ENCODE data around the gene CLMP. TPM values are rescaled to one million over a fixed set of nuclear protein-coding genes. Genes with fewer than 3 reads are reported as not detected.

The CLMP gene, protein sequence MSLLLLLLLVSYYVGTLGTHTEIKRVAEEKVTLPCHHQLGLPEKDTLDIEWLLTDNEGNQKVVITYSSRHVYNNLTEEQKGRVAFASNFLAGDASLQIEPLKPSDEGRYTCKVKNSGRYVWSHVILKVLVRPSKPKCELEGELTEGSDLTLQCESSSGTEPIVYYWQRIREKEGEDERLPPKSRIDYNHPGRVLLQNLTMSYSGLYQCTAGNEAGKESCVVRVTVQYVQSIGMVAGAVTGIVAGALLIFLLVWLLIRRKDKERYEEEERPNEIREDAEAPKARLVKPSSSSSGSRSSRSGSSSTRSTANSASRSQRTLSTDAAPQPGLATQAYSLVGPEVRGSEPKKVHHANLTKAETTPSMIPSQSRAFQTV
- total RNA-seq (ENCODE audit: insufficient read depth, low replicate concordance), result 81.1 TPM

DNA sequence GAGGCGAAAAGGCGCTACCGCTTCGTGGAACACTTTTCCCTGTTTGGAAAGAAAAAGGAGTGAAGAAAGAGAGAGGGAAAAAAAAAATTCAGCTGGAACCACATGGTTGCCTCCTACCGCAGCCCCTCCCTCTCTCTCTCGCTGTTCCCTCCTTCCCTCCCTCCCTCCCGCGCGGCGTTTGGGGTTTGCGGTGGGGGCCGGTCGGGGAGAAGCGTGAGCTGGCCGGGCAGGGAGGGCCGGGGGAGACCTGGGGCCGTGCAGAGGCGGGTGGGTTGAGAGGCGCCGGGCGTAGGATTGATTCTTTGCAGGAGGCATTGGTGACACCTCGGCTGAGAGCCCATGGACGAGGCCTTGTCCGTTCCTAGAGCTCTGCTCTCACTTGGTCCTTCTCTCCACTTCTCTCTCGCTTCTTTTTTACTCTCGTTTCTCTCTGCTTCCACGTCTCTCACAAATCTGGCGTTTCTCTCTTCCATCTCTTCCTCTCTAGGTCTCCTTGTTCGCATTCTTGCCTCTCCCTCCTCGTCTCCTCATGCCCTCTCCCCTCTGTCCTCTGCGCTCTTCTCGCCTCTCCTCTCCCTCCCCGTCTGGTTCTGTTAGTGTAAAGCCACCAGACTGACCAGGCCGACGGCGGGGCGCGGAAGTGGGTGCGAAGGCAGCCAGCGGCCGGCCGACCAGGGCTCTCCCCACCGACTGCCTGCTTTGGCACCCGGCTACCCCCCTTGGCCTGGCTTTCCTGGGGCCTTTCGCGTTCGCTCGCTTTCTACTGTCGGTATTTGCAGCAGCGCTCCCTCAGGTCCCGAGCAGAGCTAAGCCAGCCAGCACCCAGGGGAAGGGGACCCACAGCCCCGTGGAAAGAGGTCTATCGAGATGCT, at the start of gene CLMP:
Gene CLMP, minus strand, starts transcription at position 61 of the 872 bp plus-strand sequence. CDS start 308 bp downstream, outside the sequence.
- DNase-seq (ENCODE audit: low spot score), result peak; percentile 80

GRCh38 chr11:123241874-123242543, 47.0 kb upstream of the CLMP start:
- DNase-seq (ENCODE audit: low spot score), result no peak

DNA sequence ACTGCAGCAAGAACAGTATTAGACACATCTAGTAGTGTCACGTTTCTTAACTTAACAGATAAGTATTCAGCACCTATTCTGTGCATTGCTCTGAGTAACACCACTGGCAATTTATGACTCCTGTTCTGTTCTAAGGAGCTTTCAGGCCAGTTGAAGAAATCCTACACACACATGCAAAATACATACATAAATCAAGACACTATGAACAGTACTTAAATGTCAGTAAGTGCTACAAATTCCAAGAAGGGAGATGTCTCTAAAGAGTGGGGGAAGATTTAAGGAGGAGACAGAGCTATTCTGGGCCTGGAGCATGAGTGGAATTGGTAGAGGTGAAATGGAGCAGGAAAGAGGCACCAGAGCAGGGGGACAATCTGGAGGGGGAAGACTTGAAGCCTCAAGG, 46.2 kb upstream of the CLMP start:
- DNase-seq (ENCODE audit: low spot score), result no peak

DNA sequence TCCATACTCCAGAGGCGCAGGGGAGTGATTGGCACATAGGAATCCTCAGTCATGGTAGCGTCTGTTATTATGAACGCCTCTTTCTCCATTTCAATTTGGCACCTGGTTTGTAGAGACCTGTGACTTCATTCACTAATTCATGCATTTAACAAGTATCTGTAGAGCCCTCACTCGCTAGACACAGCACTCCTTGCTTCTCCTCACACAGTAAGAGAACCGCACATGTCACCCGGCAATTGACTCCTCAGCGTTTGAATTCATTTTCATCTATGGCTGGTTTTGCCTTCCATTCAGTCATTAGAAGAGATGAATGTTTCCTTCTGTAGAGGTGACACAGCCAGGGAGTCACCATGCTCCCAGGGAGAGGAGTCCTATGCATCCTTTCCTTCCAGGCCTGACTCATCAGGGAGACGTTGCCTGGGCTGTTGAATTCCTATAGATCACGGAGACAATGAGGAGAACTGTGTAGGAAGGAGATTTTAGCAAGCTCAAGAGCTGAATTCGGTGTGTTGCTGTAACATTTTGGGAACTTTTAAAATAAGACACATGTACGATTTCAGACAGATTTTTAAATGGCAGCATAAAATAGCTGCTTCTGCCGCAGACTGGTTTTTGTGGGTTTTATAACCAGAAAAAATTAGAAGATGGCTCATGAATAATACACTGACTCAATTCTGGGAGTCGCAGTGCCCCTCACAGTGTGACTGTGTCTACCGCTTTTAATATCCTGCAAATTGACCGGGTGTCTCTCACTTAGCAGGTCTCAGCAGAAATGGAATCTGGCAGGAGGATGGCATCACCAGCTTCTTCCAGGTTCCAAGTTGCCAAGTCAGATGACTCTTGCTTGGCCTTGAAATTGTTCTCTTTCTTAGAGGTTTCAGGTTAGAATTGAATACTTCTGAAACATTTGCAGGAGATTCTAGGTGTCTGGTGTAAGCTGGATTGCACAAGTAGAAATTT, 44.4 kb upstream of the CLMP start:
- no peak for DNase-seq (ENCODE audit: low spot score)

- no peak for DNase-seq (ENCODE audit: low spot score)
Measured at GRCh38 chr11:123238297-123238696, 43.2 kb upstream of the CLMP start.

GRCh38 chr11:123236879-123237278, 41.8 kb upstream of the CLMP start:
- no peak for DNase-seq (ENCODE audit: low spot score)

GRCh38 chr11:123235656-123236261, 40.7 kb upstream of the CLMP start:
- peak; percentile 41 for DNase-seq (ENCODE audit: low spot score)

GRCh38 chr11:123235117-123235655, 40.1 kb upstream of the CLMP start:
- DNase-seq (ENCODE audit: low spot score), result no peak

DNA sequence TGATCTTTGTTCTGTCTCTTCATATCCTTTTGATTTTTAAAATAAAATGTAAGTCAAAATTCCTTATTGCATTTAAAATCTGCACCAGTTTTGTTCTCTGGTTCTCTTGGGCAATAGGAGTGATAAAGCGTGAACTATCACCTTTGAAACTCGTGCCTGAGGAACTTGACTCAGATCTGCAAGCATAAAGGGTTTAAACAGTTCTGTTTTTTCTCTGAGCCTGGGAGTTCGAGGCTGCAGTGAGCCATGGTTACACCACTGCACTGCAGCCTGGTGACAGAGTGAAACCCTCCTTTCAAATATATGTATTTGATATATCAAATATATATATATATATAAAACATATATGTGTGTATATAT, 38.9 kb upstream of the CLMP start:
- no peak for DNase-seq (ENCODE audit: low spot score)

DNA sequence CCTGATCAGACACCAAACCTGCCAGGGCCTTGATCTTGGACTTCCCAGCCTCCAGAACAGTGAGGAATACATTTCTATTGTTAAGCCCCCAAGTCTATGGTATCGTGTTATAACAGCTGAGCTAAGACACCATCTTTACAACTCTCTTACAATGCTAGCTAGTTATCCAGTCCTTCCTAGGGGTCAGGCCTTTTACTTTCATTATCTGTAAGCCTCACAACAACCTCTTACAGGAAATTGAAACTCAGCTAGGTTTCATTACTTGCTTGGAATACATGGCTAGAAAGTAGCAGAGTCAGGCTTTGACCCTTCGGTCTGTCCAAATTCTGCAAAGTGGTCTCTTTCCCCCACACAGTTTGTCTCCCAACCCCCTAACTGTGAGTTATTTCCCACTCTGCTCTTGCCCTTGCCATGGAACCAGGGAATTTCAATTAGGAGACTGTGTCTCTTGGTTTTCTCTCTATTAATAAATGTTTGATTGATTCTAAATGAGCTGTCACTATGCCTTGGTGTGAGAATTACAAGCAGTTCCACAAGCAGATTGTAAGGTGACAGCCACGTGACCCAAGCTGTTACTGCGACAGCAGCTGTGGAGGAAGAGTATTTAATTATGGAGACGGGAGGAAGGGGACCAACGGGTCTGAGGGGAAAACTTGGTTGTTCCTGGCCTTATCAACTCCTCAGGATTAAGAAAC, 38.4 kb upstream of the CLMP start:
- no peak for DNase-seq (ENCODE audit: low spot score)

- no peak for DNase-seq (ENCODE audit: low spot score)
Measured at GRCh38 chr11:123231777-123232176, 36.7 kb upstream of the CLMP start.

DNA sequence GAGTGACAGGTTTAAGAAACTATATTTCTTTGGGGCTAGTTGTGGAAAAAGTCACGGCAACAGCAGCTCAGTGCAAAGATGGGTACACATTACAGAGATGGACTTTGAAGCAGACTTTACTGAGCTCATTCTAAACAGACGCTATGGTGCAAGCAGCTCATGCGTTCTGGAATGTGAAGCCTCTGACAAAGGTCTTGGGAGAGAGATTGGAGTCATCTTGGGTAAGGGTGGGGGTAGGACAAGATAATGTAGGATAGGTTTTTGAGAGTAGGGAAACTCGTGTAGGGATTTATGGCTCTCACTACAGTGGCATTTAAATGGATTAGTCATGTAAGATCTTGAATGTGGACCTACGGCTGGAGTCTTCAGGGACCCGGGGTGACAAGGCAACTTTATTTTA, 36.2 kb upstream of the CLMP start:
- DNase-seq (ENCODE audit: low spot score), result peak; percentile 52

DNA sequence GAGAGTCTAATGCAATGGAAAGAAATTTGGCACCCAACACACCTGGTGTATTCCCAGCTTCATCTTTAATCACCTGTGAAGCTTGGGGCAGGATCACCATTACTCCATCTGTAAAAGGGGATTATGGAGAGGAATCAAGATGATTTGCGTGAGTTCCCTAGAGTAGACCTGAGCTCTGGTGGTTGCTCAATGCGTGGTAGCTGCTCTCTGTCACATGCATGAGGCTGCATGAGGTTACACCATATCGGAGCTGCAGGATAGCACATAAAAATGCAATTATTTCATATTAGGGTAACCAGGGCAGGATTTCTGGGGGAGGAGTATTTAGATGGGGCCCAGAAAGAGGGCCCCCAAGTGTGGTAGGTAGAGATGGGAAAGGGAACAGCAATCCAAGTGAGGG, 35.3 kb upstream of the CLMP start:
- no peak for DNase-seq (ENCODE audit: low spot score)

GRCh38 chr11:123228496-123229163, 33.6 kb upstream of the CLMP start:
- no peak for DNase-seq (ENCODE audit: low spot score)

- no peak for DNase-seq (ENCODE audit: low spot score)
Measured at GRCh38 chr11:123227763-123228495, 32.9 kb upstream of the CLMP start.

DNA sequence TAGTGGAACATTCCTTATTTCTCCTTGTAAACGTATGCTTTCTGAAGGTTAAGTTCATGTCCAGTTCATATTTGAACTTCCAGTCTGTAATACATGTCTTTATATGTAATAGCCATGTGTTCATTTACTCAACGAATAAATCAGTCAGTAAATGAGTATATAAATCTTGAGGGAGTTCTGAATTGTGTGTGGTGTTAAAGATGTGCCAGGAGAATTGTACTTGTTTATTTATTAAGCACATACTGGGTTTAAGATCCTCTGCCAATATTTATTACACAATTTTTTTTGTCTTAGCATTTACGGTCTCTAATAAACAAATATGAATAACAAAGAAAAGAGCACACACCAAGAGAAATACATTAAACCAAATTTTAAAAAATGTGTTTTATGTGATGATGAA, 26.5 kb upstream of the CLMP start:
- DNase-seq (ENCODE audit: low spot score), result no peak

DNA sequence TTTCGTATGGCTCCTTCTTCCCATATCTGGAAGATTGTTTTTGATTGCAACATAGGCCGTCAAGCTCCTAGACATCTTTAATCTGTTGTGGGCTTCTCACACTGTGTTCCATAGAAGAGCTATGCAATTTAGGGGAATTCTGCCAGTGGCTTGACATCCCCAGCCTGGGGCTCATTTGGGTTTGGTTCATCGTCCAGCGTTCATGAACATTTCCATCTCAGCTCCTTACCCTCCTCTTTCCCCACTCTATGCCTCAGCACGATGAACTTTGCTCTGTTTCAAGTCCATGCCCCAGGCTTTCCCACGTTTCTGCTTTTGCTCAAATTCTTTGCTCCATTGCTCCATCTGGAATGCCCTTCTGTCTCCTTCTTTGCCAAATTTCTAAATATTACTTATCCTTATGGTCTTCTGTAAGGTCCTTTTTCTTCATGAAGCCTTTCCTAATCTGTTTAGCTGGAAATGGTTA, 26.1 kb upstream of the CLMP start:
- DNase-seq (ENCODE audit: low spot score), result no peak

DNA sequence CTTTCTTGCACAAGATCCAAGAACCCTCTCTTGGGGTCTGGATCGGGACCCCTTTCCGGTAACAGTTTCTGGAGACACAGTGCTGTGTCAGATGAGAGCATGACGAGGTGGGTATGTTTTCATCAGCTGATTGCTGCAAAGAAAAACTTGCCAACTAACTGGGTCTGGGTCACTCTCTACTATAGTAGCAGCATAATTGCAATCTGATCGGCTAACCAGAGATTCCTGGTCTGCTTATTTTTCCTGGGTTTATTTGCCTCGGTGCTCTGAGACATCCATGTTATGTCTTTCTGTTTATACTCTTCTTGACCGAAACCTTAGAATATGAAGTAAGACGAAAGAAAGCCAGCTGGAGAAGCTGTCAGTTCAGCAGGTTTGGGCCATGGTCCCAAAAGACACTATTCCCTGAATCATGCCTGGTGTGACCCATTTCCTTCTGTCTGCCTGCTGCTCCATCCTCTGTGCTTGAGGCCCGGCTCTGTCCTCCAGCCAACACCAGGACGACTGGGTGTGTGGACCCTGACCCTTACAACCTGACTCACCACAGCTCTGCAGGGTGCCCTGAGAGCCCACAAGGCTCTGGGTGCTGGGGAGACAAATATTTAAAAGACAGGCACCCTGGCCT, 24.1 kb upstream of the CLMP start:
- DNase-seq (ENCODE audit: low spot score), result no peak

Data from umbilical cord (tissue), 2 donors.